Measurements from ENCODE around the gene TMEM273.
"Not testable (repeated sequence)": the region's sequence is repeated elsewhere in the genome, so short reads cannot be mapped to it uniquely, and the experiment has no call there.

Gene TMEM273

GRCh38 chr10:49202266-49202665 is 14.1 kb upstream of the TMEM273 start:
- DNase-seq, result no peak

GRCh38 chr10:49200854-49201253 is 12.7 kb upstream of the TMEM273 start:
- DNase-seq, result no peak

- DNase-seq, result no peak
Observed at GRCh38 chr10:49197171-49197570, 9.0 kb upstream of the TMEM273 start.

DNA sequence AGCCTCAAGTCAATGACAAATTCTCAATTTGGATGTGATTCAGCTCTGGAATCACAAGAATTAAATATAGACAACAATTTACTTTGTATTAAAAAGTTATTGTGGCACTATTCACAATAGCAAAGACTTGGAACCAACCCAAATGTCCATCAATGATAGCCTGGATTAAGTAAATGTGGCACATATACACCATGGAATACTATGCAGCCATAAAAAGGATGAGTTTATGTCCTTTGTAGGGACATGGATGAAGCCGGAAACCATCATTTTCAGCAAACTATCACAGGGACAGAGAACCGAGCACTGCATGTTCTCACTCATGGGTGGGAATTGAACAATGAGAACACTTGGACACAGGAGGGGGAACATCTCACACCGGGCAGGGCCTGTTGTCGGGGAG is 7.7 kb upstream of the TMEM273 start:
- not testable (repeated sequence) for DNase-seq

GRCh38 chr10:49194212-49194920 is 6.2 kb upstream of the TMEM273 start:
- no peak for DNase-seq

DNA sequence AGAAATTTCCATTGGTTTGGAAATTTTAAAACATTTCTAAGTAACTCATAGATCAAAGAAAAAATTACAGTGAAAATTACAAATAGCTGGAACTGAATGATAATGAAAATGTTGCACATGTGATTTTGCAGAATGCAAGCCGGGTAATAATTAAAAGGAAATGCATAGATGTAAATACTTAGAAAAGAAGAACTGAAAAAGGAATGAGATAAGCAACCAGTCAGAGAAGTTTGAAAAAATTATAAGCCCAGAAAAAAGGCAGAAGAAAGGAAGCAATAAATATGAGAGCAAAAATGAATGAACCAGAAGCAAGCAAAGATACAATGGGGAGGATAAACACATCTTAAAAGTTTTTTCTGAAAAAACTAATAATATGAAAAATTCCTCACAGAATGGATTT is 3.2 kb upstream of the TMEM273 start:
- DNase-seq, result no peak

GRCh38 chr10:49189422-49189821 is 1.2 kb upstream of the TMEM273 start:
- DNase-seq, result no peak

- no peak for DNase-seq
Observed at GRCh38 chr10:49187044-49187484, 1.1 kb downstream of the TMEM273 start.

DNA sequence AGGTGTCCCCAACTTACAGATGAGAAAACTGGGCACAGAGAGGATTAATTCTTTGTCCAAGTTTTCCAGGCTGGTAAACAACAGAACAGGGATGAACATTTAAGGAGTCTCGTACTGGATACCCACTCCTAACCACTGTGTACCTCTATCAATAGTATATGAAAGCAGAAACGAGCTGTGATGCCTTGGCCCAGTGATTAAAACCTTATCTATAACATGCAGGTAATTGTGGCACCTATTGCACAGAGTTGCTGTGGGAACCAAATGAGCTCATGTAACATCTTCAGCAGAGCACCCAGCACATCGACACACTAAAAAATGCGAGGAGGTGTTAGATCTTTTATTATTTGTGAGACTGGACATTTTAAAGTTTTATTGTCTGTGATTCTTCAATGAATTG is 1.6 kb downstream of the TMEM273 start:
- DNase-seq, result no peak

DNA sequence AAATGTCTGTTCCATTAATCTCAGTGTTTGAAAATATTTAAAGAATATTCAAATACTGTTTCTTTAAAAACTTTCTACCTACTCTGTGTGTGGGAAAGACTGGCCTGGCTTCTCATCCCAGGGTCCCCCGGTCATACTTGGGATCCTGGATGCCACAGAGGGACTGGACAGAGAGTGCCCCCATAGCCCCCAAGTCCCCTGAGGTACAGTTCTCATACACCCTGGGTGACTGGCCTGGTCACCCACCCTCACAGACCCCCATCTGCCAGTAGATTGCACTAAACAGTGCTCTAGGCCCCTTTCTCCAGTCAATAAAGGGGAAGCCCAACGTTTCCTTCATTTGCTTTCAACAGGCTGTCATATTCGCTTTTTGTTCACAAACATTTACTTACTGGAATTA is 3.0 kb downstream of the TMEM273 start:
- no peak for DNase-seq

DNA sequence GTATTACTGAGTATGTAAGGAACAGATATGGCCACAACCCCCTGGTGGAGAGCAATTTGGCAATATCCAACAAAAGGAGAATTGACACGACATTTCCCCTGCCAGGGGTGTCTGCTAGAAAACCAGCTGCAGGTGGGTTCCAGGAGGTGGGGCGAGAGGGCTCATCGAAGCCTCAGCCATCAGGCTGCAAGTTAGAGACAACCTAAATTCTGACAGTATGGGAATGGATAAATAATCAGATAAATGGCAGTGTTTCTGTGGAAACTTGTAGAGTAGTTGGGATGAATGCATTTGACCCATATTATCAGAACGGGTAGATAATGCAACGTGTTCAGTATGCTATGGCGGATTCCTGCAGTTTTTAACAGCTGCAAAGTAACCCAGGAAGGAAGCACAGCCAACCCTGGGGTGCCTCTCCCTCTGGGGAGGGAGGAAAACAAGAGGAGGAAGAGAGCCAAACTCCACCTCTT is 3.5 kb downstream of the TMEM273 start:
- no peak for DNase-seq

DNA sequence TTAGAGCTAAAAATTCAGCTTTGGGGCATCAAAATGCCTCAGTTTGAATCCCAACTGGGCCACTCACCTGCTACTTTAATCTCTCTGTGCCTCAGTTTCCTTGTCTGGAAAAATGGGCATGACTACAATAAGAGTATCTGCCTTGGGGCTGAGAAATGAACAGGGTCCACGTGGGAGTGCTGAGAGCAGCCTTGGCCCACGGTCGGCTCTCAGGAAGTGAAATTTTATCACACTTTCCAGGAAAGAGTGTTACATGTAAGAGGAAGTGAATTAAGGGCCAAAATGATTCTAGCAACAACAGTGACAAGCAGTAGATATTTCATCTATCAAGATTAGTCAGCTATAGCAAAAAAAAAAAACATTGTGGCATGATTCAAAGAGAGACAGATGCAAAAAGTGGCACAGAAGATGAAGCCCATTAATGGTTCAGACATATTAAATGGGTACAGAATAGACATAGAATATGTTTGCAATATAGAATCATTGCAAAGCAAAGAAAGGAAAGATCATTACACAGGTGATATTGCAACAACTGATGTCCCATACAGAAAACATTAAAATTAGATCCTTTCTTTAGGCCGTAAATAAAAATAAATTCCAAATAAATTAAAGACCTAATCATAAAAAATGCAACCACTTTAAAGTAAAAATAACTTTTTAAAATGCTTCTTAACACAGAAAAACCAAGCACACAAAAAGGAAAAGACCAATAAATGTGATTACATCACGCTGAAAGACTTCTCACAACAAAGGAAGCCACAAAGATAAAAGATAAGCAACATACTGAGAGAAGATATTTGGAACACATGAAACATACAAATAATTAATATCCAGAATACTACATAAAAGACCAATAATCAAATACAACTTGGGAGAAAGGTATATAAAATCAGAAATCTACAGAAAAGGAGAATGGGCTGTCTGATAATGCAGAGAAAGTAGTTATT is 4.3 kb downstream of the TMEM273 start:
- DNase-seq, result peak; percentile 23

- DNase-seq, result no peak
Observed at GRCh38 chr10:49182776-49183175, 5.4 kb downstream of the TMEM273 start.

GRCh38 chr10:49180444-49180860 is 7.7 kb downstream of the TMEM273 start:
- no peak for DNase-seq

DNA sequence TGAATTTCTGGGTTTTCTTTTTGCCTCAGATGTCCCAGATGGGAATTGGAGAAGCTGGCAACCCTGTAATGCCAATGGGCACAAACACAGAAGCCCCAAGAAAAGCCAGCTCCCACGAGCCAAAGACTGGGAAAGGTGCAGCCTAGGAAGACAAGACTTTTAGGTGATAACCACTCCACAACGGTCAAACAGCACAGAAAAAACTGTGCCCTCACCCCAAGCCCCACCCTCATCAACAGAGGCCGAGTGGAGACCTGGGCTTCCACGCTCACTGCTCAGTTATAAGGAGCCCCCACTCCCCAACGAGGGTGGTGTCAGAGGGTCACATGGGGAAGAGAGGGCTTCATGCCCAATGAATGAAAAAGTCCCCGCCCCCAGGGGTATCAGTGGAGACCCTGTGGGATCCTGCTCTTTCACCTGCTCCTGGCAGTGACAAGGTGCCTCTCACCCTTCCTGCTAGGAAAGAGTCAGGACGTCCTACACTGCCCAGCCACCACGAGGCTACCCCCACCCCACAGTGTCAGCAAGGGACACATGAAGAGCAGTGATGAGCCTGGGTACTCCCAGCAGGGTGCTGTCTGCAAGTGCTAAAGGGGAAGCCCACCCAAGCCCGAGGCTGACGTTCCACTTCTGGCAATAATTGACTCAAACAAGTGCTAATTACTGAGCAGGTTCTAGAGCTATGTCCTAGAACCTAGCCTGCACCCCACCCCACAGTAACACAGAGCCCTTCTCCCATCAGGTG is 8.3 kb downstream of the TMEM273 start:
- no peak for DNase-seq

- DNase-seq, result no peak
Observed at GRCh38 chr10:49178489-49179471, 9.4 kb downstream of the TMEM273 start.

- DNase-seq, result peak; percentile 49
Observed at GRCh38 chr10:49177391-49178355, 10.5 kb downstream of the TMEM273 start.

GRCh38 chr10:49176310-49177268 is 11.6 kb downstream of the TMEM273 start:
- DNase-seq, result no peak

- no peak for DNase-seq
Observed at GRCh38 chr10:49175587-49176309, 12.4 kb downstream of the TMEM273 start.

Data from CD4-positive, alpha-beta T cell treated with Interleukin-6 for 4 hours (primary cell).